ENCODE data around the gene MRPL55.
A peak's percentile ranks its signal among the peaks of the same experiment; 100 is the strongest.

The MRPL55 gene

DNA sequence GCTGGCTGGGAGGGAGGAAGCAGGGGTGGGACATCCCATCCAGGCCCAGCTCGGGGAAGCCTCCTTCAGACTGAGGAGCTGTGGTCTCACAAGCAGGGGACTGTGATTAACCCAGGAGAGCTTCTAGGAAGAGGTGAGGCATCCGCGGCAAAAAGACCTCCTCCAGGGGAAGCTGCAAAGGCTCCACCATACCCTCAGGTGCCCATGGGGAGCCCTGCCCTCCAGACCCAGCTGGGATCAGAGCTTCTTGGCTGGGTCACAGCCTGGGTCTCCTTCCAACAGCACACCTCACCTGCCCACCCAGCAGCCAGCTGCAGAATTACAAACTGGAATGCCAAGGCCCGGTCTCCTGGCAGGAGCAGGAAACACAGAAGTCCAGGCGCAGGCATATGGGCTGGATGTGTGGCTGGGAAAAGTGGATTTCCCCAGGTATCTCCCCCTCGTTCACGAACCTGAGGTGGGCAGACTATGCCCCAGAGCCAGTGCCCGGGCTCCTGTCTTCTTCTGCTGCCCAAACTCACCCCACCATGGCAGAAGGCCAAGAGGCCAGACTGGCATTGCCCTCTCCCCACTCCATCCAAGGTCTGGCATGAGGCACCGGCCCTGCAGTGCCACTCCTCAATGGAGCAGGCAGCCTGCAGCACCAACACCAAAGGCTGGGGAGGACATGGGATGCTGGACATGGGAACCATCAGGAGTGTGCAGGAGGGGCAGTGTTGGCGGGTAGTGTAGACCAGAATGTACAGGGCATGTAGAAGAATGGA lies 42.0 kb downstream of the MRPL55 start:
- DNase-seq = no peak

DNA sequence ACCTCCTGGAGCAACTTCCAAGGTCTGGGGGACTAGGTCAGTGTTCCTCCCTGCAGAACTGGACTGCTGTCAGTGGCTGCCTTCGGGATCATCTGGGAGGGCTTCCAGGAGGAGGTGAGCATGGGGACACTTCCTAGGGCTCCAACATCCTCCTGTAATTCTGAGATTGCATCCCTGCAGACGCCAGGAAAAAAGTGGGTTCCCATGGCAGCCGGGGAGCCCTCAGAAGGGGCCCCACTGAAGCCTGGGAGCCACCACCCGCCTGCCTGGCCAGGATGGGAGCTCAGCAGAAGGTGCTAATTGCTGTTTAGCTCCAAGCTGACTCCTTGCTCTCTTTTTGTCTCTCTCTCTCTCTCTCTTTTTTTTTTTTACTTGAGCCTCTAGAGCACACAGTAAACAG lies 42.7 kb downstream of the MRPL55 start:
- no peak for DNase-seq

DNA sequence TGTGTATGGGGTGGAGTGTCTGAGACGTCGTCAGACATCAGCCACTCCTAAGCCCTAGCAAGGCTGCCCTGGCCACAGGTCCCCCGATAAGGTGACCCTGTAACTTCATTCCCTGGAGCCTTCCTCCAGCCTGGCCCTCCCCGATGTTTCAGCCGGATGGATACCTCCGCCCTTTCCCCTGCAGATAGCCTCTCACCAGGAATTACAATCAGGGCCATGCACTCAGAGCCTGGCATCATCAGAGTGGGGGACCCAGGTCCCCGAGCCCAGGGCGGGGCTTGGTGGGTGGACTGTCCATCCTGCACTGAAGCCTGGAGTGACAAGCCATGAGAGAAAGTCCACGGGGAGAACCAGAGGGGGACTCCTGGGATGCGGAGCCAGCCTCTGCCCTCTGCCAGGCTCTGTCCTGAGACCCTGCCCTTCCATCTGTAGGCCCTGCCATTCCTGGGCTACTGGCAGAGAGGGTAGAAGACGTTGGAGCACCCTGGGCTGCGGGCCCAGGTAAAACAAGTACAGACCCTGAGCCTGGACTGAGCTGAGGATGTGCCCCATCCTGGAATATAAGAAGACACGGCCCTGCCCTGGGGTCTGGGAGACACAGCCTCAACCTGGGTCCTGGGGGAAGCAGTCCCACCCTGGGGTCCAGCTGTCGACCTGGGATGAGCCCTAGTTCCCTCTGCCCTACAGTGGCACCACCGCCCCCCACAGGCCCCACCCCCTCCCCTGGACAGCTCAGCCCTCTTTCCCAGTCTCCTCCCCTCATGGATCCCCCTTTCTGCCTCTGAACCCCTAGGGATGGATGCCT lies 43.4 kb downstream of the MRPL55 start:
- no peak for DNase-seq

DNA sequence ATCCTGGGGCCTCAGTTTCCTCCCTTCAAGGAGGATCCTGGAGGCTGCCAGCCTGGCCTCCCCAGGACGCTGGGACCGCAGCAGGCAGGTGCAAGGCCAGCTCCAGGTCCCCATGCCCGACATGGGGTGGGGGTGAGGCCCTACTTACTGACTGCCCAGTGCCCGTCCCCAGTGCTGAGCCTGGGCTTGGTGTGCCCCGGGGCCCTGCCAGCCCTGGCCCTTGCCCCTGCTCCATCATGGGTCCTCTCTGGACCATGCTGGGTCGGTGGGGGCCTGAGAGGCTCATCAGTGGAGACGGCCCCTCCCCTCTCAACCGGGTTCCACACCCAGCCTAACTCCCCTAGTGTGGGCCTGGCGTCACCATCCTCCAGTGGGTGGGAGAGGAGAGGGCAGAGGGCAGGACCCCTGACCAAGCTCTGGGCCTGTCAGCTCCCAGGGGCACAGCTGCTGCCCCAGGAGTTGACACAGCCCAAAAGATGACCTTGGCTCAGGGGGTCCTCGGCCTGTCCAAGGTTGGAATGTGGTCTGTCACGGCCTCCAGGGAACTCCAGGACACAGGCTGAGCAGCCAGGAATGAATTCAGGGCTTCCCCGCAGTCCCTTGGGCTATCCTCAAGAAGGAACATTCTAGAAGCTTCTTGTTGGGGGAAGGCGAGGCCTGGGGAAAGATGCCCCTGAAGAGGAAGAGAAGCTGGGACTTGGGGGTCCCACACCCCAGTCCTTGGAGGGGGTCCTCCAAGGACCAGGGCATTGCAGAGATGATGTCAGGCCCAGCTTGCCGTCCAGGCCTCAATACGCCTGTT lies 44.2 kb downstream of the MRPL55 start:
- DNase-seq = no peak

DNA sequence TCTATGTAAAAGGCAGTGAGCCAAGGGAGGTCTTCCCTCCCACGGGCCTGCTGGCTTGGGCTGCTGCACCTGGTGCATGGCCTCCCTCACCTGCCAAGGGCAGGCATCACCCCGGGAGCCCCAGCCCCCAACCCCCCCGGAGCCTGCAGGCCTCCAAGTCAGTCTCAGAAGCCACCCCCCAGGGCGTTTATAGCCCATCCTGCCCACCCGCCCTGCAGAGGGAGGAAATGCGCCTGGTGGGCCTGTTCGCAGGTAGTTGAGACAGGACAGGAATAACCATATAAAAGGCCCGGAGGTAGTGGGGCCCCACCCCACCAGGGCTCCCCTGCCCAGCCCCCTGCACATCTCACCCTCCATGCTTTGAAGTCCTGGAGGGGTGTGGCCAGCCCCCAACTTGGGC lies 44.8 kb downstream of the MRPL55 start:
- no peak for DNase-seq

DNA sequence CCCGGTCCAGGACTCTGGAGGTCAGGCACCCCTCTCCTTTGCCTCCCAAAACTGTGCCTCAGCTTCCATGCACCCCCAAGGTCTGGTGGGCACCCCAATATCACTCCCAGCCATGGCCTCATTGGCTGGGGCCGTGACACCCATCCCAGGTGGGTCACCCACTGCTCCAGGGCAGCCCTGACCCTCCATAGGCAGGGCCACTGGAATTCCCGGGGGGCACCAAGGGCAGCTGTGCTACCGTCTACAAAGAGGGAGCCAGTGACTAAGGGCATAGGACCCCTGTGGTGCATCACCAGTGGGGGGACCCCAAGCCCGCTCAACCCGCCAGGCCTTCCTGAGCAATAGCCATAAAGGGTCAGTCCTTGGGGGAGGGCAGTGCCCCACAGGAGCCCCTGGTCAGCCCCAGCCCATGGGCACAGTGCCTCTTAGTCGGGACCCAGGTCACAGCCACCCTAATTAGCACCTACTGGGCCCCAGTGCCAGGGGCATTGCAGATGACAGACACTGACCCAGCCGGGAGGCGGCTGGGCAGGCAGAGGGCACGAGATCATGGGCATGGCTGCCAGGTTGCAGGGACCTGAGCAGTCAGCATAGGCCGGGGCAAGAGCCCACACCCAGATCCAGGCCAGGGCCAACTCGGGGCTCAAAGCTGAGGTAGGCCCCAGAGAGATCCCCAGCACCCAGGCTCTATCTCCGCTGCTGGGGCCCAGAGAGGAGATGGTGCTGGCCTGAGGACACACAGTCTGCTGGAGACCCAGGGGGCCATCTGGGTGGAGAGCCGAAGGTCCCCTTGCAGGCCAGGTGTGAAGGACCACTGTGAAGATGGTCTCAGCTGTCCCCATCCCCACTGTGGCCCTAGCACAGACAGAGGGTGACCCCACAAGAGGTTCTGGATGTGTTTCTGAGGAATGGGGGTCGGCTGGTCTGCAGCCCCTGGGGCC lies 45.6 kb downstream of the MRPL55 start:
- no peak for DNase-seq

DNA sequence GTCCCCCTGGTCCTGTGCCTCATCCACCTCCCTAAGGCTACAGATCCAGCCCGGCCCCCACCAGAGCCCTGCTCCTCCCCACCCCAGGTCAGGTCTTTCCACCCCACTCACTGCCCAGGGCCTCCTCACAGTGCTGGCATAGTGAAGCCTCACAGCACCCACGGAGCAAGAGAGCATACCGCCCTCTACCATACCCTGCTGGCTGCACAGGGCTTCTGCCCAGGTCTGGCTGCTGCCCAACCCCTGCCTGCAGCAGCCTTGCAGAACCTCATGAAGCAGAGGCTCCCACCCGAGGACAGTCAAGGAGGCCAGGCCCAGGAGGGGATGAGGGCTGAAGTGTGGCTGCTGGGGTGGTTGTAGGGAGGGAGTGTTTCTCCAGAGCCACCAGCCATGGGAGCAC lies 46.3 kb downstream of the MRPL55 start:
- no peak for DNase-seq

DNA sequence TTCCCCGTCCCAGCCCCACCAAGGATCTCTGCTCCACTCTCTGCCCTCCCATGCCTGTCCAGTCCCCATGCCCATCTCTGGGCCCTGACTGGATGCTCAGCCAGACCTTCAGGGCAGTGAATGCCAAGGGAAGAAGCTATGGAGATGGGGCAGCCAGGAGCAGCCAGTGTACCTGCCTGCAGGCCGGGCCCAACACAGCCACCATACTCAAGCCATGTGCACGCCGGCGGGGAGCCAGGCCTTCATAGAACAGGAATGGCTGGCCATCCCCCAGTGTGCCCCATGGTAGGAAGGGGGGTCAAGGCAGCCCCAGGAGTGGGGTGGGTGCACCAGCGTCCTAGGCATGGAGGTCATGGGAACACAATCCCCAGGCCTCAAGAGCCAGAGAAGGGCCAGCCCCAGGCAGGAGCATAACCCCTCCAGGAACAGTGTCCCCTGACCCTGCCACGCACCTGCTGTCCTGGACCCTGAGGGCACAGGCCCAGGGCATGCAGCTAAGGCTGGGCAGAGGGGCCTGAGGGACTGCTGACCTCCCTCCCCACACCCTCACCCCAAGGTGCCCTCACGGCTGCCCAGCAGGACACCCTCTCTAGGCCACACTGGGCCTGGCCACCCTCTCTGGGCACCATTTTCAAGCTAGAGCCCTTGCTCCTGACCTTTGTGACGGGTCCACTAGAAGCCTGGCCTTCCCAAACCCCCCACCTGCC lies 46.9 kb downstream of the MRPL55 start:
- no peak for DNase-seq

DNA sequence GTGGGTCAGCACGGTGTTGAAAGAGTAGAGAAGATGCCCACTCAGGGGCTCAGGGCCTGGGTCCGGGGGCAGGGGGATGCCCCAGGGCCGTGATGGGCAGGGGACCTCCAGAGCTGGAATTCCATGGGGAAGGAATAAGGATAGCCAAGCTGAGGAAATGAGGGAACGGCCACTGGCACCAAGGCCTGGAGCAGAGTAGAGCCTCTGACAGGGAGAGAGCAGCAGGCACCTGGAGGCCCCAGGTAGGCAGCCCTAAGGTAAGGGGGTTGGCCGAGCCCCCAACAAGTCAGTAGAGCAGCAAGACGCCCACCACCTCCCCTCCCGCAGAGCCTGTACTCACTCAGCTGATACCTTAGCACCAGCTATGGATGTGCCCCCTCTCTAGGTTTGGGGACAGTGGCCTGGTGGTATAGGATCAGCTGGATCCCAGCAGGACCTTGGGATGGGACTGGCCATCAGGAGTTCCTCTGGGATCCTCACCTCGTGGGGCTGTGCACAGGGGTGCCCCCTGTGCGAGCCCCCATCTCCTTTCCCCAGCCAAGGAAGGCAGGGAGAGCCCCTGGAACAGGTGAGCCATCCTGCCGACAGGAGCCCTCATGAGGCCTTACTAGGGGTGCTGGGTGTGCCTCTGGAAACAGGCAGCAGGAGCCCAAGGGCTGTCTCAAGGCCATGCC lies 47.6 kb downstream of the MRPL55 start:
- DNase-seq = no peak

DNA sequence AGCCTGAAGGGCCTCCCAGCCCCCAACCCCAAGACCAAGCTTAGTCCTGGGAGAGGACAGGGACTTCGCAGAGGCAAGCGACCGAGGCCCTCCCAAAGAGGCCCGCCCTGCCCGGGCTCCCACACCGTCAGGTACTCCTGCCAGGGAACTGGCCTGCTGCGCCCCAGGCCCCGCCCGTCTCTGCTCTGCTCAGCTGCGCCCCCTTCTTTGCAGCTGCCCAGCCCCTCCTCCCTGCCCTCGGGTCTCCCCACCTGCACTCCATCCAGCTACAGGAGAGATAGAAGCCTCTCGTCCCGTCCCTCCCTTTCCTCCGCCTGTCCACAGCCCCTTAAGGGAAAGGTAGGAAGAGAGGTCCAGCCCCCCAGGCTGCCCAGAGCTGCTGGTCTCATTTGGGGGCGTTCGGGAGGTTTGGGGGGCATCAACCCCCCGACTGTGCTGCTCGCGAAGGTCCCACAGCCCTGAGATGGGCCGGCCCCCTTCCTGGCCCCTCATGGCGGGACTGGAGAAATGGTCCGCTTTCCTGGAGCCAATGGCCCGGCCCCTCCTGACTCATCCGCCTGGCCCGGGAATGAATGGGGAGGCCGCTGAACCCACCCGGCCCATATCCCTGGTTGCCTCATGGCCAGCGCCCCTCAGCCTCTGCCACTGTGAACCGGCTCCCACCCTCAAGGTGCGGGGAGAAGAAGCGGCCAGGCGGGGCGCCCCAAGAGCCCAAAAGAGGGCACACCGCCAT lies 48.5 kb downstream of the MRPL55 start:
- DNase-seq = no peak

DNA sequence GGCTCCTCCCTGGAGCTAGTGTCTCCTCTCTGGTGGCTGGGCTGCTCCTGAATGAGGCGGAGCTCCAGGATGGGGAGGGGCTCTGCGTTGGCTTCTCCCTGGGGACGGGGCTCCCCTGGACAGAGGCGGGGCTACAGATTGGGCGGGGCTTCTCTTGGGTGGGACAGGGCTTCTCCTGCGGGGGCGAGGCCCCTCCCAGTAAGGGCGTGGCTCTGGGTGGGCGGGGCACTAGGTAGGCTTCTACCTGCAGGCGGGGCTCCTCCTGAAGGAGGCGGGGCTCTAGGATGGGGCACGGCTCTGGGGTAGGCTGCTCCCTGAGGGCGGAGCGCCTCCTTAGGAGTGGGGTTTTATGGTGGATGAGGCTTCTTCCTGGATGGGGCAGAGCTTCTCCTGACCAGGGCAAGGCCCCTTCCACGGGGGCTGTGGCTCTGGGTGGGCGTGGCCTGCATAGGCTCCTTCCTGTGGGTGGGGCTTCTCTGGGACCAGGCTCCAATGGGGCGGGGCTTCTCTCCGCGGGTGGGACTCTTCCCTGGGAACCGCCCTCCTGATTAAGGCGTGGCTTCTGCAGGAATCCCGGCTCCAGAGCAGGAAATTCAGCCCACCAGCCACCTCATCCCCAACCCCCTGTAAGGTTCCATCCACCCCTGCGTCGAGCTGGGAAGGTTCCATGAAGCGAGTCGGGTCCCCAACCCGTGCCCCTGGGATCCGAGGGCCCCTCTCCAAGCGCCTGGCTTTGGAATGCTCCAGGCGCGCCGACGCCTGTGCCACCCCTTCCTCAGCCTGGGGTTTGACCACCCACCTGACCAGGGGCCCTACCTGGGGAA lies 49.3 kb downstream of the MRPL55 start:
- DNase-seq = peak; percentile 36

DNA sequence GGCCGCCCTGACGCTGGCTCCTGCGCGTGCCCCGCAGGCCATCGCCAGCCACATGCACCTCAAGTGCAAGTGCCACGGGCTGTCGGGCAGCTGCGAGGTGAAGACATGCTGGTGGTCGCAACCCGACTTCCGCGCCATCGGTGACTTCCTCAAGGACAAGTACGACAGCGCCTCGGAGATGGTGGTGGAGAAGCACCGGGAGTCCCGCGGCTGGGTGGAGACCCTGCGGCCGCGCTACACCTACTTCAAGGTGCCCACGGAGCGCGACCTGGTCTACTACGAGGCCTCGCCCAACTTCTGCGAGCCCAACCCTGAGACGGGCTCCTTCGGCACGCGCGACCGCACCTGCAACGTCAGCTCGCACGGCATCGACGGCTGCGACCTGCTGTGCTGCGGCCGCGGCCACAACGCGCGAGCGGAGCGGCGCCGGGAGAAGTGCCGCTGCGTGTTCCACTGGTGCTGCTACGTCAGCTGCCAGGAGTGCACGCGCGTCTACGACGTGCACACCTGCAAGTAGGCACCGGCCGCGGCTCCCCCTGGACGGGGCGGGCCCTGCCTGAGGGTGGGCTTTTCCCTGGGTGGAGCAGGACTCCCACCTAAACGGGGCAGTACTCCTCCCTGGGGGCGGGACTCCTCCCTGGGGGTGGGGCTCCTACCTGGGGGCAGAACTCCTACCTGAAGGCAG lies 50.0 kb downstream of the MRPL55 start:
- DNase-seq = peak; percentile 58

DNA sequence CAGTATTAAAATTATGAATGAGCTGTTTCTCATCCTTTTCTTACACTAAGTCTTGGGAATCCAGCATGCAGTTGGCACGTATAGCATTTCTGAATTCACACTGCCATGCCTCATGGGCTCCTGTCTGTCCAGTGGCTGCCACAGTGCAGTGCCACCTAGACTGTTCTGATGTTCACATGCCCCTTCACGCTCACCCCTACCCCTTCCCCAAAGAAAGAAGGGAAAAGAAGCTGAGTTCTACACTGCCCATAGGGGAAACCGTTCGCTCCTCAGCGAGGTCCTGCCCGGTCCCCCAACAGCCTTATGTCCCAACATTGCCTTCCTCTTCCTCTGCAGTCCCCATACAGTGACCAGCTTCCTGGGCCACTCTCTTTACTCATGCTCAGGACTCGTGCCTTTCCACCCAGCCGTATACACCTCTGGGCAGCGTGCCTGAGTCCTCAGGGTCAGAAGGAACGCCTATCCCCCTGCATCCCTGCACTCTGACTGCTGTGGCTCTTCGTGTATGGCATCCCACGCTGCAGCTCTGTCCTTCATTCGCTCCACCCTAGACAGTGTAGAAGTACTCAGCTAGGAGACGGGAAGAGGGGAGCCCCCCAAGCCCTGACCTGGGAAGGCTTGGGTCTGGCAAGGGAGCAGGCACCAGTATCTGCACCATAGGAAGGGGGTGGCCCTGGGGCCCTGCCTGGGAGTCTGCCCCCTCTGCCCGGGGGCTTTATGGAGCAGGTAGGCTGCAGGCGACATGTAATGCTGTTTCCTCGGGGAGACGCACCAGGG lies 50.7 kb downstream of the MRPL55 start:
- no peak for DNase-seq

Data from activated gamma-delta T cell (primary cell).